ENCODE data around the gene TPD52L2. TPM values are rescaled to one million over a fixed set of nuclear protein-coding genes. Genes with fewer than 3 reads are reported as not detected.

The TPD52L2 gene
- total RNA-seq, 1 experiment from 2014 or later, result 149 TPM

DNA sequence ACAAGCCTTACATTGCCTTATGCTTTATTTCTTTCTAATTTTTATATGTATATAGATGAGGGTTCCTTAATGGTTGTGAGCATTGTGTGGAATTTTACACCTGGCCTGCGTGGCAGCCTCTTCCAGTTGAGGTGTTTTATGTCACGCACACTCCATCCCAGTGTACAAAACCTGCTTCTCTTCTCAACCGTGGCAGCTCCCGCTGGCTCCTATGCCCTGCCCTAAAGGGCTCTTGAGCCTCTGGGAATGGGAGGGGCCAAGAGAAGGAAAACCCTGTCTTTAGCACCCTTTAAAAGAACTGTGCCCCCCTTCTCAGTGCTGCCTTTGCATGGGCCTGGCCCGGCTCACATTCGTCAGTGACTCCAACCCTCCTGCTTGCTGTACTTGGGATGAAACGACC lies 25.5 kb downstream of the TPD52L2 start:
- H3K4me1 ChIP-seq (replicated peaks; ENCODE audit: insufficient read depth), result peaks cover 58% of the 10 kb centered on the region
- H3K36me3 ChIP-seq (ENCODE audit: low read depth), result peaks cover 35% of the 10 kb centered on the region
- DNase-seq, result no peak
- H3K4me3 ChIP-seq, result no peak overlapping the region
- H2AFZ ChIP-seq, result no peak overlapping the region
- peak overlapping the region; percentile 92 for H3K27ac ChIP-seq
- ChIA-PET CTCF (no interaction called here), POLR2A (ENCODE audit: unreplicated experiment) (no interaction called here)
- no TSS peak for BruUV-seq (replicated peaks)
- peak overlapping the region; percentile 72 for H3K4me2 ChIP-seq
- TF ChIP-seq, protein P1, sequence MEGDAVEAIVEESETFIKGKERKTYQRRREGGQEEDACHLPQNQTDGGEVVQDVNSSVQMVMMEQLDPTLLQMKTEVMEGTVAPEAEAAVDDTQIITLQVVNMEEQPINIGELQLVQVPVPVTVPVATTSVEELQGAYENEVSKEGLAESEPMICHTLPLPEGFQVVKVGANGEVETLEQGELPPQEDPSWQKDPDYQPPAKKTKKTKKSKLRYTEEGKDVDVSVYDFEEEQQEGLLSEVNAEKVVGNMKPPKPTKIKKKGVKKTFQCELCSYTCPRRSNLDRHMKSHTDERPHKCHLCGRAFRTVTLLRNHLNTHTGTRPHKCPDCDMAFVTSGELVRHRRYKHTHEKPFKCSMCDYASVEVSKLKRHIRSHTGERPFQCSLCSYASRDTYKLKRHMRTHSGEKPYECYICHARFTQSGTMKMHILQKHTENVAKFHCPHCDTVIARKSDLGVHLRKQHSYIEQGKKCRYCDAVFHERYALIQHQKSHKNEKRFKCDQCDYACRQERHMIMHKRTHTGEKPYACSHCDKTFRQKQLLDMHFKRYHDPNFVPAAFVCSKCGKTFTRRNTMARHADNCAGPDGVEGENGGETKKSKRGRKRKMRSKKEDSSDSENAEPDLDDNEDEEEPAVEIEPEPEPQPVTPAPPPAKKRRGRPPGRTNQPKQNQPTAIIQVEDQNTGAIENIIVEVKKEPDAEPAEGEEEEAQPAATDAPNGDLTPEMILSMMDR (conservative IDR thresholded peaks at IDR 0.05), result no peak
- peaks cover 13% of the 10 kb centered on the region for H4K20me1 ChIP-seq (ENCODE audit: insufficient read depth)
- no peaks in the 10 kb centered on the region for H3K9me2 ChIP-seq (ENCODE audit: insufficient read depth)
- H3K79me2 ChIP-seq (ENCODE audit: low read depth), result peaks cover 41% of the 10 kb centered on the region
- intact Hi-C loops (cut with micrococcal nuclease; ENCODE audit: unreplicated experiment), result no loop called here
- no peaks in the 10 kb centered on the region for H3K27me3 ChIP-seq (ENCODE audit: insufficient read depth, low read depth)
- H3F3A ChIP-seq (ENCODE audit: insufficient read depth, low read depth), result peaks cover 69% of the 10 kb centered on the region
- H3K9me3 ChIP-seq (ENCODE audit: insufficient read depth, low read depth), result no peaks in the 10 kb centered on the region

DNA sequence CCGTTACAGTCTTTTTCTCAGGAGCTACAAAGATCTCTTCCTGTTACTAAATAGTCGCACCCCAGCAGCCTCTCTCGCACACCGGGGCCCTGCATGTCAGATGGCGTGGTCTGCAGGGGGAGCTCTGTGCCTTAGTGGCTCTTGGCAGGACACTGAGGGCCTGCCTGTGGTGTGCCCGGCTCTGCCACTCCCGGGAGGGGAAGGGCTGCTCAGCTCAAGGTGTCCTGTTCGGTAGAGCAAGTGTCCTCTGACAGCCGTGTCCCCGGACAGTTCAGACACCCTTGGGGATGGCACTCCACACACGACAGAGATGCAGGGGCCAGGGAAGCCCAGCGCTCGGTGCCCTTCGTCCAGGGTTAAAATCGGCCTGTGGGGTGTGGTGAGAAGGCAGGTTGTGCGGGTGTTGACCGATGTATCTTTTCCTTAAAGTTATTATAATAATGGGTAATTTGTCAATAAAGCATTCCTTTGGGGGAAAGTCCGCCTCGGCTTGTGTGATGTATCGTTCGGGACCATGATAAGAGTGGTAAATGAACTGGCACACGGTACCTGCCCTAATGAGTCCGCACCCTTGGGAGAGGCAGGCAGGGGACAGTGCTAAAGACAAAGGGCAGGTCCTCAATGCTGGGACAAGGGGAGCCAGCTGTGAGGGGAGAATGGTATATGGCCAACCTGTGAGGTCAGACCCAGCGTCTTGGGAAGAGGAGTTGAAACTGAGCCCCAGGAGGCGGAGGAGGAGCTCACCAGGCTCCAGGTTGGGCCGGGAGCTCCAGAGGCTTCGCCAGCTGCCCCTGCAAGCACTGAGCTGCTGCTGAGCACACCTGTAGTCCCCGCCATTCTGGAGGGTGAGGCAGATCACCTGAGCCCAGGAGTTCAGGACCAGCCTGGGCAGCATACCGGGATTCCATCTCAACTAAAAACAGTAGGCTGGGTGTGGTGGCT lies 26.3 kb downstream of the TPD52L2 start:
- CTCF ChIA-PET, result no interaction called here
- Histone ChIP-seq H3K4me2 (no peak overlapping the region), H3K9me2 (ENCODE audit: insufficient read depth) (no peaks in the 10 kb centered on the region), H3K27me3 (ENCODE audit: insufficient read depth, low read depth) (no peaks in the 10 kb centered on the region), H4K20me1 (ENCODE audit: insufficient read depth) (peaks cover 14% of the 10 kb centered on the region), H3K9me3 (ENCODE audit: insufficient read depth, low read depth) (no peaks in the 10 kb centered on the region), H3F3A (ENCODE audit: insufficient read depth, low read depth) (peaks cover 77% of the 10 kb centered on the region), H3K36me3 (ENCODE audit: low read depth) (peaks cover 32% of the 10 kb centered on the region), H3K27ac (peak overlapping the region; percentile 92; the same call in 1 of the 2 replicates), H2AFZ (no peak overlapping the region), H3K4me3 (no peak overlapping the region), H3K4me1 (replicated peaks; ENCODE audit: insufficient read depth) (peaks cover 53% of the 10 kb centered on the region), H3K79me2 (ENCODE audit: low read depth) (peaks cover 43% of the 10 kb centered on the region)
- intact Hi-C loops (cut with micrococcal nuclease; ENCODE audit: unreplicated experiment), result no loop called here
- TSS peak; percentile 12 for BruUV-seq (replicated peaks)
- POLR2A ChIA-PET (ENCODE audit: unreplicated experiment), result no interaction called here
- no peak for DNase-seq
- TF ChIP-seq, protein P1 (conservative IDR thresholded peaks at IDR 0.05), result no peak
- TF ChIP-seq EZH2 (IDR thresholded peaks at IDR 0.05; ENCODE audit: low read depth), result no peak

DNA sequence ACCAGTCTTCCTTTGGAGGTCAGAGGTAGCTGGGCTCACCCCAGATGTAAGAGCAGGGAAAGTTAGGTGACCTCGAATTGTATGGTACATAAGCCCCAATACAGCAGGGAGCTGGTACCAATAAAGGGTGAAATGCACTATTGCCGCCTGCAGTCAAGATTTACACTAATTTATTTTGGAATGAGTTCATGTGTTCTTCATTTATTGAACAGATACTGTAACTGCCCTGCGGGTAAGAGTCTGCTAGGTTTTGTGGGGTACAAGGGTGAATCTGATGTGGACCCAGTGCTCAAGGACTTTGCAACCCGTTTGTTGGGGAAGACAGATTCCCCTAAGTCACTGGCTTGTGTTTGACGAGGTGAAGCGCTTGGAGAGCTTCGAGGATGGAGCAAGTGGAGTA lies 27.3 kb downstream of the TPD52L2 start:
- Histone ChIP-seq H2AFZ (no peak overlapping the region), H3K4me3 (no peak overlapping the region), H3K9me3 (ENCODE audit: insufficient read depth, low read depth) (no peaks in the 10 kb centered on the region), H3K4me2 (no peak overlapping the region), H3K27ac (no peak overlapping the region), H3K79me2 (ENCODE audit: low read depth) (peaks cover 44% of the 10 kb centered on the region), H3K36me3 (ENCODE audit: low read depth) (peaks cover 29% of the 10 kb centered on the region), H3K27me3 (ENCODE audit: insufficient read depth, low read depth) (no peaks in the 10 kb centered on the region), H3K4me1 (replicated peaks; ENCODE audit: insufficient read depth) (peaks cover 59% of the 10 kb centered on the region), H3K9me2 (ENCODE audit: insufficient read depth) (no peaks in the 10 kb centered on the region), H4K20me1 (ENCODE audit: insufficient read depth) (peaks cover 16% of the 10 kb centered on the region), H3F3A (ENCODE audit: insufficient read depth, low read depth) (peaks cover 80% of the 10 kb centered on the region)
- intact Hi-C loops (cut with micrococcal nuclease; ENCODE audit: unreplicated experiment), result no loop called here
- DNase-seq, result no peak
- TF ChIP-seq EZH2 (IDR thresholded peaks at IDR 0.05; ENCODE audit: low read depth), result no peak
- TF ChIP-seq, protein P1 (conservative IDR thresholded peaks at IDR 0.05), result no peak
- POLR2A ChIA-PET (ENCODE audit: unreplicated experiment), result no interaction called here
- CTCF ChIA-PET, result no interaction called here
- BruUV-seq (replicated peaks), result no TSS peak
